Measurements from ENCODE around the gene MLLT11. TPM values are rescaled to one million over a fixed set of nuclear protein-coding genes. Genes with fewer than 3 reads are reported as not detected.

Gene MLLT11, protein sequence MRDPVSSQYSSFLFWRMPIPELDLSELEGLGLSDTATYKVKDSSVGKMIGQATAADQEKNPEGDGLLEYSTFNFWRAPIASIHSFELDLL
- polyA plus RNA-seq (2013, experiment 1 of 2), result 47.4 TPM
- 49.3 TPM for polyA plus RNA-seq (2013, experiment 2 of 2)

DNA sequence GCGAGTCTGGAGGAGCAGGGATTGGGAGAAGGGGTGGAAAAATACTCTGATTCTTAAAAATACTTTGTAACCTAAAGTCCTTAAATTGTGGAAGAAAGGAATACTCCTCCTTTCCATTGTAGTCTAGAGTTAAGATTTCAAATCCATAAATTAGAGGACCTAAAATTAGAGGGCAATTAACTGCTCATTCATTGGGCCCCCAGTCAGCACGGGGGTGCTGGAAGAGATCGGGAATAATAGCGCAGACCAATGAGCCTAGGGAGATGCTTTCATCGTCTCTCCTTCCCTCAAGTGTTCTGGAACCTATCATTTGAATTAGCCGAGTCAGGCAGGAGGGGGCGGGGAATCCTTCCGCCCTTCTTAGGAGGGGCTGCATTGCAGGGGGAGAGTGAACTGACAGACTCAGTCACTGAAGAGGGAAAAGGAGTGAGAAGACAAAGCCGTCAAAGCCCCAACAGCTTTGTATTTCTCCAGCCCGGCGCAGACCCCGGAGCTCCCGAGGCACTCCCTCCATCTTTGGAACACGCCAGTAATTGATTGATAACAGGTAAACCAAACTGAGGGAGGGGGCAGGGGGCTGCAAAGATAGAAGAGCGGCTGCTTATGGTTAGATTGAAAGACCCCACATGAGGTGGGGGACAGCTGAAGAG lies at the start of gene MLLT11:
TSS of gene MLLT11 (plus strand) at position 391 of the 650 bp plus-strand sequence. CDS start 6,828 bp downstream, outside the sequence.
- Histone ChIP-seq H2AK5ac (ENCODE audit: low read length) (peak within 1 kb of the TSS; percentile 60), H2BK15ac (replicated peaks; ENCODE audit: low read depth) (no peak within 1 kb of the TSS), H3K4me3 (ENCODE audit: low read length) (peak within 1 kb of the TSS; percentile 91), H2BK120ac (ENCODE audit: low read depth, low read length) (peak within 1 kb of the TSS; percentile 76), H3K4me1 (ENCODE audit: control insufficient read depth, low read depth, low read length) (peaks cover 10% of the 10 kb centered on the region), H4K8ac (ENCODE audit: low read depth, low read length) (peak within 1 kb of the TSS; percentile 69), H3K4me2 (ENCODE audit: low read length) (peak within 1 kb of the TSS; percentile 89), H3K18ac (ENCODE audit: low read length) (peak within 1 kb of the TSS; percentile 94), H2BK5ac (ENCODE audit: low read length) (peak within 1 kb of the TSS; percentile 66), H3K79me1 (ENCODE audit: low read length) (peaks cover 17% of the 10 kb centered on the region), H3K56ac (ENCODE audit: low read length) (peak within 1 kb of the TSS; percentile 96), H4K5ac (ENCODE audit: low read length) (peak within 1 kb of the TSS; percentile 92), H3K9ac (ENCODE audit: low read length) (peak within 1 kb of the TSS; percentile 89), H3K4ac (ENCODE audit: low read depth, low read length) (peak within 1 kb of the TSS; percentile 95), H3K27ac (ENCODE audit: low read depth, low read length) (peak within 1 kb of the TSS; percentile 92), H3K27me3 (ENCODE audit: insufficient read depth, low read length, poor library complexity) (no peaks in the 10 kb centered on the region), H3K36me3 (ENCODE audit: control insufficient read depth, insufficient read depth, low read length) (peaks cover 8% of the 10 kb centered on the region), H3K79me2 (ENCODE audit: control insufficient read depth, insufficient read depth, low read length) (peaks cover 70% of the 10 kb centered on the region), H3K23ac (ENCODE audit: low read length) (peak within 1 kb of the TSS; percentile 95)
- WGBS (ENCODE audit: extremely low coverage, insufficient coverage, low lambda C conversion rate), result no CpG with 5 or more reads among the region's 15 CpGs
- DNase-seq, result peak; percentile 98

DNA sequence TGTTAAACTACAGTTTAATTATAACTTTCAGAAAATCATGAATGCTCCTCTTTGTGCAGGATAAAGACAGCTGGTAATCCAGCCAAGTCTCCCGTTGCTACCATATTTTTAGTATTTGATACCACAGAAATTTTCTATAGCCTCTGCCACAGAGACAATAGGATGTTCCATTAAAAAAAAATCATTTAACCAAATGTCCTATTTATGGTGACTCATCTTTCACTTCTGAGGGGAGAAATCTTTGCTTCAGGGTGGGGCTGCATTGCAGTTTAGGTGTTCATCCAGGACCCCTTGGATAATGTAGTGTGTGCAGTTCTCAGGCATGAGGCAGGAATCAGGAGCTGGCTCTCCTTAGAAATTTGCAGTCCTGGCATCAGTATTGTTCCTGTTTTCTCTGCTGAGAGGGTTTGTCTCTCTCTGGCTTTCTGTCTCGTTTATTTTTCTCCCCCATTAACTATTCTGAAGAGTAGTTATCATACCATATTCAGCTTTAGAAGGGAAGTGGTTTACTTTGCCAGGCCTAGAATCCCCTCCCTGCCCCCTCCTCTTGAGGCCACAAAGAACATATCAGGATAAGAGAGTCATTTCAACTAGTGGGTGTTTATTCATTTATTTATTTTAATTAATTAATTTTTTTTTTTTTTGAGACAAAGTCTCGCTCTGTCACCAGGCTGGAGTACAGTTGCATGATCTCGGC lies 48.9 kb upstream of the MLLT11 start:
- H3K36me3 ChIP-seq (ENCODE audit: control insufficient read depth, insufficient read depth, low read length), result no peaks in the 10 kb centered on the region
- peaks cover under 1% of the 10 kb centered on the region for H3K4me1 ChIP-seq (ENCODE audit: control insufficient read depth, low read depth, low read length)
- no peak overlapping the region for H2BK15ac ChIP-seq (replicated peaks; ENCODE audit: low read depth)
- no peak overlapping the region for H3K56ac ChIP-seq (ENCODE audit: low read length)
- H3K18ac ChIP-seq (ENCODE audit: low read length), result no peak overlapping the region
- H4K8ac ChIP-seq (ENCODE audit: low read depth, low read length), result no peak overlapping the region
- no peak overlapping the region for H4K5ac ChIP-seq (ENCODE audit: low read length)
- no peak overlapping the region for H2AK5ac ChIP-seq (ENCODE audit: low read length)
- no peak overlapping the region for H3K4me2 ChIP-seq (ENCODE audit: low read length)
- H3K27ac ChIP-seq (ENCODE audit: low read depth, low read length), result no peak overlapping the region
- no peak overlapping the region for H3K4me3 ChIP-seq (ENCODE audit: low read length)
- H3K79me1 ChIP-seq (ENCODE audit: low read length), result peaks cover 2% of the 10 kb centered on the region
- H3K27me3 ChIP-seq (ENCODE audit: insufficient read depth, low read length, poor library complexity), result no peaks in the 10 kb centered on the region
- no peak for DNase-seq
- no peak overlapping the region for H2BK5ac ChIP-seq (ENCODE audit: low read length)
- H3K79me2 ChIP-seq (ENCODE audit: control insufficient read depth, insufficient read depth, low read length), result no peaks in the 10 kb centered on the region
- no peak overlapping the region for H3K4ac ChIP-seq (ENCODE audit: low read depth, low read length)
- WGBS (ENCODE audit: extremely low coverage, insufficient coverage, low lambda C conversion rate), result no CpG with 5 or more reads among the region's 4 CpGs
- H3K23ac ChIP-seq (ENCODE audit: low read length), result no peak overlapping the region
- H2BK120ac ChIP-seq (ENCODE audit: low read depth, low read length), result no peak overlapping the region
- H3K9ac ChIP-seq (ENCODE audit: low read length), result no peak overlapping the region

DNA sequence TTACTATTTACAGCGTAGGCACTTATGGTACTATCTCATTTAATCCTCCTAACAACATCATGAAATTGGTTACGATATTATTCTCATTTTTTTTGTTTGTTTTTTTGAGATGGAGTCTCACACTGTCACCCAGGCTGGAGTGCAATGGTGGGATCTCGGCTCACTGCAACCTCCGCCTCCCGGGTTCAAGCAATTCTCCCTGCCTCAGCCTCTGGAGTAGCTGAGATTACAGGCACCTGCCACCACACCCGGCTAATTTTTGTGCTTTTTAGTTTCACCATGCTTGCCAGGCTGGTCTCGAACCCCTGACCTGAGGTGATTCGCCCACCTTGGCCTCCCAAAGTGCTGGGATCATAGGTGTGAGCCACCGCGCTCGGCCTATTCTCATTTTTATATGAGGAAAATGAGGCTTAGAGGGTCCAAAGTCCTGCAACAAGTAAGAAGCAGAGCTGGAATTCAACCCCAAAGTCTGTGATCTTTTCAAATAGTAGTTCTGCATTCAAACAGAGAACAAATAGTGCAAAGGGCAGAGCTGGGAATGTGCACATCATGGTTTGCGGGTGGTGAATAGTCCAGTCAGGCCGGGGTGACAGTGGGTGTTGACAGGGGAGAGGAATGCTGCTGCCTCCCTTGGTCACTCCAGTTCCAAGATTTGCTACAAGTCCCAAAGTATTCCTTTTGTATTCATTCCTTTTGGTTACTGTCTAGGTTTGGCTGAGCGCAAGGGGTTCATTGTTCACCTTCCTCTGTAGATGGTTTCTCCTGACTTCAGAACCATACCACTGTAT lies 47.3 kb upstream of the MLLT11 start:
- Histone ChIP-seq H2AK5ac (ENCODE audit: low read length) (no peak overlapping the region), H3K27me3 (ENCODE audit: insufficient read depth, low read length, poor library complexity) (no peaks in the 10 kb centered on the region), H2BK5ac (ENCODE audit: low read length) (no peak overlapping the region), H2BK120ac (ENCODE audit: low read depth, low read length) (no peak overlapping the region), H3K4me1 (ENCODE audit: control insufficient read depth, low read depth, low read length) (no peaks in the 10 kb centered on the region), H4K5ac (ENCODE audit: low read length) (no peak overlapping the region), H3K36me3 (ENCODE audit: control insufficient read depth, insufficient read depth, low read length) (no peaks in the 10 kb centered on the region), H3K79me2 (ENCODE audit: control insufficient read depth, insufficient read depth, low read length) (no peaks in the 10 kb centered on the region), H2BK15ac (replicated peaks; ENCODE audit: low read depth) (no peak overlapping the region), H4K8ac (ENCODE audit: low read depth, low read length) (no peak overlapping the region), H3K23ac (ENCODE audit: low read length) (no peak overlapping the region), H3K56ac (ENCODE audit: low read length) (no peak overlapping the region), H3K79me1 (ENCODE audit: low read length) (peaks cover 2% of the 10 kb centered on the region), H3K9ac (ENCODE audit: low read length) (no peak overlapping the region), H3K4me2 (ENCODE audit: low read length) (no peak overlapping the region), H3K27ac (ENCODE audit: low read depth, low read length) (no peak overlapping the region), H3K4ac (ENCODE audit: low read depth, low read length) (no peak overlapping the region), H3K18ac (ENCODE audit: low read length) (no peak overlapping the region), H3K4me3 (ENCODE audit: low read length) (no peak overlapping the region)
- no CpG with 5 or more reads among the region's 14 CpGs for WGBS (ENCODE audit: extremely low coverage, insufficient coverage, low lambda C conversion rate)
- DNase-seq, result no peak

DNA sequence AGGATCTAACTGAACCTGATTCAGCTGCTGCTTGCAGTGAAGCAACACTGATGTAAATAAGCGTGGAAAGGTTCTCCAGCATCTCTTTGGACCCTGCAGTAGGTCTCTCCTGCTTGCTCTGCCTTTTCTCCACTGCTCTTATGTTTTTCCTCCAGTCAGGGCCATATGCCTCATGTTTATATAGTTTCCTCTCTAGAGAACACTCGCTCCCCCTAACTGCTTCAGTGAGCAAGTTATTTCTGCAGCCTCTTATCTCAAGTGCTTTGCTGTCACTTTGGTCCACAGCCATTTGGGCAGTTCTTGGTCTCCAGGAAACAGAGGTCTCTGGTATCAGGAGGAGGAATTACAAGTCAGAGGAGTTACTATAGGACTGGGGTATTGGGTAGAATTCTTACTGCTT lies 46.7 kb upstream of the MLLT11 start:
- peak; percentile 49 for DNase-seq
- no peaks in the 10 kb centered on the region for H3K36me3 ChIP-seq (ENCODE audit: control insufficient read depth, insufficient read depth, low read length)
- WGBS (ENCODE audit: extremely low coverage, insufficient coverage, low lambda C conversion rate), result no CpG with 5 or more reads among the region's 2 CpGs

DNA sequence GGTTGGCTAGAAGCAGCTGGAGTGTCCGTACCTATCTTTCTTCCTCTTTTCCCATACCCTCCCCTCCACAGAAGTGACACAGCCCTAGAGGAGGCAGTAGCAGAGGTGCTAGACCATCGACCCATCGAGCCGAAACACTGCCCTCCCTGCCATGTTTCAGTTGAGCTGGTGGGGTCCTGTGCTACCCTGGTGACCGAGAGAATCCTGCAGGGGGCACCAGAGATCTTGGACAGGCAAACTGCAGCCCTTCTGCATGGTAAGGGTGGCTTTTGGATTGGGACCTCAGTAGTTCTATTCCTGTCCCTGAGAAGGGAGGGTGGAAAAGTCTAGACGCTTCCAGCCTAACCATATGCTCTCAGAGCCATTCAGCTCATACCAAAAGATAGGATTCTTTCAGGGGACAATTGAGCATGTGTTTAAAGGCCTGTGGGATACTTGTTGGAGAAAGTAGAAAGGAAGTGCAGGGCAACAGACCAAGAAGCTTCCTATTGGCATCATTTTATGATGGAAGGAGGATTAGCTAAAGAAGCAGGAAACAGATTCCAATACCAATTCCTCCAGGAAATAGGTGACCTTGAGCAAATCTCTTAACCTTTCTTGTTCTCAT lies 35.6 kb upstream of the MLLT11 start:
- no peak overlapping the region for H3K4me2 ChIP-seq (ENCODE audit: low read length)
- no peak overlapping the region for H3K9ac ChIP-seq (ENCODE audit: low read length)
- peaks cover 2% of the 10 kb centered on the region for H3K36me3 ChIP-seq (ENCODE audit: control insufficient read depth, insufficient read depth, low read length)
- H3K18ac ChIP-seq (ENCODE audit: low read length), result no peak overlapping the region
- no peak overlapping the region for H3K4me3 ChIP-seq (ENCODE audit: low read length)
- DNase-seq, result peak; percentile 95
- no peak overlapping the region for H2BK120ac ChIP-seq (ENCODE audit: low read depth, low read length)
- no peak overlapping the region for H3K4ac ChIP-seq (ENCODE audit: low read depth, low read length)
- no peaks in the 10 kb centered on the region for H3K27me3 ChIP-seq (ENCODE audit: insufficient read depth, low read length, poor library complexity)
- no peak overlapping the region for H3K27ac ChIP-seq (ENCODE audit: low read depth, low read length)
- no peak overlapping the region for H3K23ac ChIP-seq (ENCODE audit: low read length)
- no CpG with 5 or more reads among the region's 6 CpGs for WGBS (ENCODE audit: extremely low coverage, insufficient coverage, low lambda C conversion rate)
- no peaks in the 10 kb centered on the region for H3K79me1 ChIP-seq (ENCODE audit: low read length)
- no peak overlapping the region for H4K5ac ChIP-seq (ENCODE audit: low read length)
- H3K79me2 ChIP-seq (ENCODE audit: control insufficient read depth, insufficient read depth, low read length), result no peaks in the 10 kb centered on the region
- H3K4me1 ChIP-seq (ENCODE audit: control insufficient read depth, low read depth, low read length), result no peaks in the 10 kb centered on the region
- no peak overlapping the region for H2AK5ac ChIP-seq (ENCODE audit: low read length)
- H2BK5ac ChIP-seq (ENCODE audit: low read length), result no peak overlapping the region
- no peak overlapping the region for H3K56ac ChIP-seq (ENCODE audit: low read length)
- no peak overlapping the region for H2BK15ac ChIP-seq (replicated peaks; ENCODE audit: low read depth)
- no peak overlapping the region for H4K8ac ChIP-seq (ENCODE audit: low read depth, low read length)

More for the DNA sequence above, 46.7 kb upstream of the MLLT11 start:
- Histone ChIP-seq H2BK120ac (ENCODE audit: low read depth, low read length) (no peak overlapping the region), H3K79me2 (ENCODE audit: control insufficient read depth, insufficient read depth, low read length) (no peaks in the 10 kb centered on the region), H2BK5ac (ENCODE audit: low read length) (no peak overlapping the region), H3K4me2 (ENCODE audit: low read length) (no peak overlapping the region), H3K18ac (ENCODE audit: low read length) (no peak overlapping the region), H4K8ac (ENCODE audit: low read depth, low read length) (no peak overlapping the region), H4K5ac (ENCODE audit: low read length) (no peak overlapping the region), H3K56ac (ENCODE audit: low read length) (no peak overlapping the region), H3K27me3 (ENCODE audit: insufficient read depth, low read length, poor library complexity) (no peaks in the 10 kb centered on the region), H3K4me1 (ENCODE audit: control insufficient read depth, low read depth, low read length) (no peaks in the 10 kb centered on the region), H3K4ac (ENCODE audit: low read depth, low read length) (no peak overlapping the region), H3K4me3 (ENCODE audit: low read length) (no peak overlapping the region), H2BK15ac (replicated peaks; ENCODE audit: low read depth) (no peak overlapping the region), H3K23ac (ENCODE audit: low read length) (no peak overlapping the region), H2AK5ac (ENCODE audit: low read length) (no peak overlapping the region), H3K9ac (ENCODE audit: low read length) (no peak overlapping the region), H3K79me1 (ENCODE audit: low read length) (peaks cover under 1% of the 10 kb centered on the region), H3K27ac (ENCODE audit: low read depth, low read length) (no peak overlapping the region)
